H1 (cell line): ENCODE data around the gene EPHA1. TPM values are rescaled to one million over a fixed set of nuclear protein-coding genes. Genes with fewer than 3 reads are reported as not detected.
A peak's percentile ranks its signal among the peaks of the same experiment; 100 is the strongest.

Experiments used
- CTCF ChIA-PET: fragments of 300-600 bp; sonication (Branson Sonifier 250); formaldehyde crosslinking; loops from one replicate; lab custom pipeline; 2021; ENCODE audit not compliant: partially characterized antibody; lab: Charles Lee
- POLR2A ChIA-PET: fragments of 300-600 bp; sonication (Branson Sonifier 250); formaldehyde crosslinking; loops from one replicate; lab custom pipeline; 2021; ENCODE audit warnings: inconsistent platforms; ENCODE audit not compliant: partially characterized antibody; lab: Charles Lee
- DNase-seq, 2 experiments: peaks; one replicate each; pipeline versions ENCODE4 v3.0.0 to v3.0.0-alpha.2; 2010 to 2022; ENCODE audit warnings: low spot score in 2 of 2, low read depth in 1 of 2, mixed read lengths in 1 of 2
- FAIRE-seq: peaks from 2 replicates; lab custom pipeline; 2011; peaks lifted over from hg19 to GRCh38; lab: Jason Lieb, UNC
- H2AFZ ChIP-seq: 2 replicates; pipeline ENCODE4 v1.8.1; 2012; ENCODE audit warnings: low read length, inconsistent platforms
- H2AK5ac ChIP-seq: 2 replicates; pipeline ENCODE4 v1.6.1; 2013; ENCODE audit warnings: low read depth, low read length
- H2BK120ac ChIP-seq: replicated peaks from 2 replicates; pipeline ENCODE3; 2013; ENCODE audit warnings: low read depth, low read length, inconsistent platforms
- H2BK12ac ChIP-seq: 2 replicates; pipeline ENCODE4 v1.6.1; 2013; ENCODE audit warnings: low read depth, low read length
- H2BK15ac ChIP-seq: 2 replicates; pipeline ENCODE4 v1.6.1; 2013; ENCODE audit warnings: low read length
- H2BK20ac ChIP-seq: 2 replicates; pipeline ENCODE4 v1.6.1; 2013; ENCODE audit warnings: low read length
- H2BK5ac ChIP-seq: 2 replicates; pipeline ENCODE4 v1.6.1; 2013; ENCODE audit warnings: low read depth, low read length
- H3K14ac ChIP-seq: 2 replicates; pipeline ENCODE4 v1.6.1; 2013; ENCODE audit warnings: inconsistent platforms; ENCODE audit not compliant: insufficient read length
- H3K18ac ChIP-seq: 2 replicates; pipeline ENCODE4 v1.6.1; 2013; ENCODE audit warnings: low read length; ENCODE audit errors: extremely low read depth
- H3K23ac ChIP-seq: 2 replicates; pipeline ENCODE4 v1.6.1; 2013; ENCODE audit warnings: inconsistent platforms; ENCODE audit not compliant: insufficient read length
- H3K23me2 ChIP-seq: 2 replicates; pipeline ENCODE4 v1.6.1; 2013; ENCODE audit warnings: low read depth, low read length
- H3K27ac ChIP-seq: 2 replicates; pipeline ENCODE4 v1.6.1; 2011; ENCODE audit warnings: low read depth, low read length, inconsistent platforms
- H3K27me3 ChIP-seq, 4 experiments: replicated peaks in 1 of 4; 1 replicate in 1 of 4; 2 replicates in 3 of 4; pipeline versions ENCODE4 v1.6.1 to v1.8.1; 2011 to 2013; ENCODE audit warnings: low read length in 3 of 4, mild to moderate bottlenecking in 3 of 4, inconsistent platforms in 2 of 4, mixed read lengths in 2 of 4, moderate library complexity in 1 of 4; ENCODE audit not compliant: control insufficient read depth in 3 of 4, insufficient read depth in 3 of 4; ENCODE audit errors: extremely low read depth in 1 of 4
- H3K36me3 ChIP-seq, 4 experiments: 2 replicates each; pipeline versions ENCODE4 v1.6.1 to v1.8.1; 2011 to 2013; ENCODE audit warnings: mild to moderate bottlenecking in 4 of 4, low read length in 3 of 4, moderate library complexity in 2 of 4, control low read depth in 1 of 4, inconsistent platforms in 1 of 4; ENCODE audit not compliant: insufficient read depth in 4 of 4, control insufficient read depth in 2 of 4
- H3K4ac ChIP-seq: replicated peaks from 2 replicates; pipeline ENCODE3; 2013; ENCODE audit warnings: low read length, low read depth, mixed read lengths, inconsistent platforms; ENCODE audit not compliant: insufficient read length
- H3K4me1 ChIP-seq, 4 experiments: replicated peaks in 1 of 4; 1 replicate in 1 of 4; 2 replicates in 3 of 4; pipeline versions ENCODE4 v1.6.1 to v1.8.1; 2011 to 2013; ENCODE audit warnings: low read length in 3 of 4, inconsistent platforms in 2 of 4, mixed read lengths in 1 of 4; ENCODE audit not compliant: insufficient read depth in 4 of 4, control insufficient read depth in 3 of 4
- H3K4me2 ChIP-seq, 2 experiments: 2 replicates each; pipeline versions ENCODE4 v1.6.1 to v1.8.1; 2011 to 2013; ENCODE audit warnings: low read depth in 2 of 2, low read length in 2 of 2, control low read depth in 1 of 2, inconsistent platforms in 1 of 2, mild to moderate bottlenecking in 1 of 2; ENCODE audit not compliant: insufficient read depth in 1 of 2
- H3K4me3 ChIP-seq, 4 experiments: fragments of 200-600, 300-600 bp in 1 of 4; sonication (generic), shearing (Covaris generic), sonication (Bioruptor Twin) in 1 of 4; 2 replicates each; pipeline versions ENCODE4 v1.5.1 to v1.8.1; 2011 to 2016; ENCODE audit warnings: low read length in 4 of 4, low read depth in 3 of 4, control low read depth in 2 of 4, inconsistent platforms in 2 of 4, mild to moderate bottlenecking in 2 of 4, mixed read lengths in 1 of 4, moderate library complexity in 1 of 4; ENCODE audit not compliant: insufficient read depth in 2 of 4; ENCODE audit errors: extremely low read depth in 1 of 4
- H3K56ac ChIP-seq: replicated peaks from 2 replicates; pipeline ENCODE3; 2013; ENCODE audit warnings: low read depth, mild to moderate bottlenecking, mixed read lengths, low read length, inconsistent platforms; ENCODE audit not compliant: insufficient read length
- H3K79me1 ChIP-seq: 2 replicates; pipeline ENCODE4 v1.6.1; 2013; ENCODE audit warnings: low read depth, low read length, control low read depth
- H3K79me2 ChIP-seq, 2 experiments: 2 replicates each; pipeline versions ENCODE4 v1.6.1 to v1.8.1; 2012 to 2013; ENCODE audit warnings: low read length in 2 of 2, mild to moderate bottlenecking in 2 of 2, inconsistent platforms in 1 of 2; ENCODE audit not compliant: insufficient read depth in 2 of 2, control insufficient read depth in 1 of 2
- H3K9ac ChIP-seq, 4 experiments: replicated peaks in 1 of 4; 1 replicate in 1 of 4; 2 replicates in 3 of 4; pipeline versions ENCODE4 v1.6.1 to v1.8.1; 2011 to 2013; ENCODE audit warnings: low read depth in 3 of 4, low read length in 3 of 4, control low read depth in 2 of 4, mild to moderate bottlenecking in 2 of 4, moderate library complexity in 2 of 4, inconsistent platforms in 1 of 4; ENCODE audit errors: extremely low read depth in 1 of 4
- H3K9me3 ChIP-seq, 2 experiments: 2 replicates each; pipeline versions ENCODE4 v1.6.1 to v1.8.1; 2012 to 2013; ENCODE audit warnings: mild to moderate bottlenecking in 2 of 2, moderate library complexity in 2 of 2, control low read depth in 1 of 2, inconsistent platforms in 1 of 2, low read depth in 1 of 2, low read length in 1 of 2, mixed read lengths in 1 of 2; ENCODE audit not compliant: insufficient read depth in 2 of 2
- H4K20me1 ChIP-seq, 2 experiments: replicated peaks in 1 of 2; 2 replicates each; pipeline versions ENCODE3 to v1.8.1; 2011 to 2013; ENCODE audit warnings: inconsistent platforms in 2 of 2, low read length in 2 of 2, mild to moderate bottlenecking in 1 of 2; ENCODE audit not compliant: insufficient read depth in 2 of 2, control insufficient read depth in 1 of 2
- H4K5ac ChIP-seq: 2 replicates; pipeline ENCODE4 v1.6.1; 2013; ENCODE audit warnings: low read length, low read depth, mixed read lengths, inconsistent platforms; ENCODE audit not compliant: insufficient read length
- H4K8ac ChIP-seq: 2 replicates; pipeline ENCODE4 v1.8.0; 2013; ENCODE audit warnings: mild to moderate bottlenecking, moderate library complexity, low read length, inconsistent platforms; ENCODE audit not compliant: insufficient read depth; ENCODE audit errors: extremely low read depth
- H4K91ac ChIP-seq: replicated peaks from 2 replicates; pipeline ENCODE3; 2013; ENCODE audit warnings: low read length, mixed read lengths, inconsistent platforms; ENCODE audit not compliant: insufficient read length
- ASH2L ChIP-seq: fragments of 200-600, 300-600 bp; sonication (generic); IDR thresholded peaks from one replicate; pipeline ENCODE4 v1.7.1; 2017; ENCODE audit warnings: low read length
- JUN ChIP-seq: IDR thresholded peaks from 2 replicates; pipeline ENCODE4 v1.6.1; 2011; ENCODE audit warnings: low read depth, mild to moderate bottlenecking, improper control_type of control experiment, low read length
- KDM4A ChIP-seq: IDR thresholded peaks from one replicate; pipeline ENCODE4 v1.7.1; 2012; ENCODE audit warnings: low read depth, mild to moderate bottlenecking, moderate library complexity, low read length, inconsistent platforms; ENCODE audit not compliant: severe bottlenecking
- SIN3A ChIP-seq, 2 experiments: IDR thresholded peaks in 1 of 2; conservative IDR thresholded peaks in 1 of 2; 2 replicates each; pipeline ENCODE4 v1.6.1; 2011 to 2012; ENCODE audit warnings: low read length in 2 of 2, improper control_type of control experiment in 1 of 2, low read depth in 1 of 2, mild to moderate bottlenecking in 1 of 2
- WGBS, 2 experiments: shearing (Covaris generic) in 1 of 2; methylation state at CpG; one replicate each; pipeline versions ENCODE4 v1.1.6 to v1.1.7; 2013 to 2015; ENCODE audit warnings: low lambda C conversion rate in 2 of 2, mixed read lengths in 2 of 2, inconsistent platforms in 1 of 2, low coverage in 1 of 2, missing lambda C conversion rate in 1 of 2; ENCODE audit not compliant: insufficient replicate concordance in 2 of 2, insufficient coverage in 1 of 2, insufficient read length in 1 of 2; ENCODE audit errors: extremely low coverage in 1 of 2, missing lambda C conversion rate in 1 of 2; 5-methylcytosine and 5-hydroxymethylcytosine counted together
- polyA plus RNA-seq, 7 experiments: library from polyadenylated mRNA; depleted of rRNA in 3 of 7; stranded (reverse) in 5 of 7; unstranded in 2 of 7; fragments of >200 nt in 5 of 7; fragments of 200-250 nt in 2 of 7; gene quantifications; 1 replicate in 5 of 7; 2 replicates in 1 of 7; 4 replicates in 1 of 7; pipeline versions ENCODE4 v1.2.1 to v1.2.3, GENCODE V29; 2011 to 2013; ENCODE audit warnings: missing spikeins in 2 of 7, mixed read lengths in 2 of 7
- total RNA-seq: library from RNA; stranded (reverse); fragmentation: NEBNext Ultra II Directional; extraction: Animal tissue kit (Norgen Biotek cat#: 25700); gene quantifications from 2 replicates; pipeline ENCODE4 v1.2.1, GENCODE V29; 2021

The EPHA1 gene
- total and polyA plus RNA-seq, 2 of the 8 experiments (the other 6 are each of a cell fraction or from before 2014, with no cell fraction given): 86.5 to 133 TPM

- Histone ChIP-seq H4K8ac (no peak overlapping the region), H4K91ac (no peak overlapping the region), H2BK5ac (no peak overlapping the region; the same call in 1 of the 2 replicates), H2BK12ac (no peak overlapping the region), H3K23me2 (peaks cover 16% of the 10 kb centered on the region), H4K5ac (peak overlapping the region; percentile 59), H3K79me1 (no peaks in the 10 kb centered on the region), H3K27me3 (peaks cover 0 to 13% (median 8%) of the 10 kb centered on the region in 4 experiments; a peak in 4 of 7 replicates), H3K79me2 (no peaks in the 10 kb centered on the region), H3K14ac (no peak overlapping the region), H3K36me3 (peaks cover 0 to 18% (median 8%) of the 10 kb centered on the region in 4 experiments; a peak in 6 of 8 replicates), H2BK120ac (no peak overlapping the region), H4K20me1 (no peaks in the 10 kb centered on the region), H3K9me3 (no peaks in the 10 kb centered on the region), H3K9ac (no peak overlapping the region), H3K4me2 (peak overlapping the region; percentile 88 to 100), H3K18ac (peak overlapping the region; percentile 95), H3K27ac (no peak overlapping the region), H2AK5ac (no peak overlapping the region), H3K4ac (peak overlapping the region; percentile 53), H3K4me3 (peak overlapping the region; percentile 80 to 98 (median 80)), H2AFZ (no peak overlapping the region)
- 0% methylated on average over 9 of the region's 46 CpGs; no CpG with 5 or more reads in 1 of the 2 experiments for WGBS, 2 experiments
- CTCF ChIA-PET: interaction anchor here (1.3 to 5.3 kb wide), 3 partner anchors 9 to 18 kb away, joined by 5 to 27 read pairs (median 25); partner anchors contain the start of gene ZYX
- FAIRE-seq: no peak
- peak in 1 of 2 experiments; percentile 70 for DNase-seq
- peak; percentile 60 for TF ChIP-seq ASH2L
- TF ChIP-seq KDM4A: no peak
- no peak for TF ChIP-seq JUN
- 0 out of 4 replicates have a peak, but pooled peaks of 1 of the 2 experiments have one; percentile 2 for TF ChIP-seq SIN3A (conservative IDR thresholded peaks at IDR 0.05 in 1 of 2, IDR thresholded peaks at IDR 0.05 in 1 of 2; ENCODE audit: low read depth in 1 of 2, low read length in 2 of 2)
- TF ChIP-seq, all 59 proteins: peak for 2
- Histone ChIP-seq H3K56ac (no peak overlapping the region), H3K23ac (no peak overlapping the region), H3K4me1 (peaks cover 4 to 12% (median 10%) of the 10 kb centered on the region in 4 experiments), H2BK20ac (no peak overlapping the region), H2BK15ac (no peak overlapping the region)
- POLR2A ChIA-PET: interaction anchor here (1.3 to 18.8 kb wide), 7 partner anchors 11 to 45 kb away, joined by 3 to 233 read pairs (median 8); partner anchors contain the start of gene ZYX
Measured at GRCh38 chr7:143361552-143362130, 47.0 kb downstream of the EPHA1 start.
